Astrocyte of the cerebellum (primary cell): Measurements from ENCODE around the gene CLDN25.
"Not testable (repeated sequence)": the region's sequence is repeated elsewhere in the genome, so short reads cannot be mapped to it uniquely, and the experiment has no call there.

Source experiments
- DNase-seq: peaks from one replicate; pipeline ENCODE4 v3.0.0-alpha.2; 2011; ENCODE audit warnings: low read depth
- H3K4me3 ChIP-seq: 2 replicates; pipeline ENCODE4 v1.5.1; 2011; ENCODE audit warnings: mild to moderate bottlenecking, low read depth, low read length, moderate library complexity
- CTCF ChIP-seq: IDR thresholded peaks from 2 replicates; pipeline ENCODE4 v1.5.1; 2012; ENCODE audit warnings: low read length, low read depth, moderate library complexity, mild to moderate bottlenecking; ENCODE audit errors: missing control alignments
- in situ Hi-C: cut with HindIII; loops from 2 replicates; pipeline ENCODE4 v1.10.0; 2017; ENCODE audit warnings: low sequenced_read_pairs

CLDN25 gene

DNA sequence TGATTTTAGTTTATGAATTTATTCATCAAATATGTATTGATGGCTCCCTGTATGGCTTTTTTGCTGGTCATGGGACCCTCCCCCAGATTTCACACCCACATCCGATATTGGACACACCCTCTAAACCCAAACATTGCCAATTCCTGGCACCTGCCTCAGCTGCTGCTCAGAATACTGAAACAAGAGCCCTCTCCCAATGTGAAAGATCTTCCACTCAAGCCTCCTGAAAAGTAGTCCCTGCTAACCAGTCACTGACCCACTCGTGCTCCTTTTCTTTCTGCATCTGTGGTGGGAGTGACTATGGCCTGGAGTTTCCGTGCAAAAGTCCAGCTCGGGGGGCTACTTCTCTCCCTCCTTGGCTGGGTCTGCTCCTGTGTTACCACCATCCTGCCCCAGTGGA, at the start of gene CLDN25:
TSS of gene CLDN25 (plus strand) at position 301 of the 400 bp plus-strand sequence. CDS start at position 301, 0 bp downstream.
- DNase-seq, result no peak
- TF ChIP-seq CTCF, result no peak
- in situ Hi-C loops, result no loop called here
- H3K4me3 ChIP-seq, result no peak within 1 kb of the TSS

DNA sequence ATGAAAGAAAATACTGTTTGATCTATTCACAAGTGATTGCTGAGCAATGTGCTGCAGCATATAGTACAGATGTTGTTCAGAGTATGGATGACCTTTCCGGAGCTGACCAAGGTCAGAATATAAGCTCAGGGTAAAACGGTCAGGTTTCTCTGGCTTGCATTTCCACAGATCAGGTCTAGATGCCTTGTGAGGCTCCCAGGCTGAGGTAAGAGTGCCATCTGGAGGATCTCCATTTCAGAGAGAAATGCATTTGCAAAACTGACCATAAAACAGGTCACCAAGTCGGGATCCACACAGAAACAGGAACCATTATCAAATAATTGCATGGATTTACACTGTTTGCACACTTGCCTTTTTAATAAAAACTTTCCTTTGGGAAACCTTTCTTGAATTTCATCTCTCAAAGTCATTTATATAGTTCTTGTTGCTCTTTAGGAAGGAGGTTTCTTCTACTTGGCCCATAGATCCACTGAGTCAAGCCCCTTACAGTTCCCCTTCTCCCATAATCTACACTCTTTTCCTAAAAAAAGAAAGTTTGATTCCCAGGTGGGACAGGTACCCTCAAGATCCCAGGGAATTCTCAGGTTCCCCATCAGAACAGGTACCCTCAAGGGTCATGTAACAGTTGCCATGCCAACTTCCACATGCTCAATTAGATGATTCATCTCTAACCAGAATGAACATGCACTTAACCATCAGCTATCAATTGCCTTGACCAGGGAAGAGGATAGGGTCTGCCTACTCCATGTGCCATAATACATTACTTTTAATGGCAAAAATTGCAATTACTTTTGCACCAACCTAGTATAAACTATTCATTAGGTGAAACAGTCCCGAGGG, 48.5 kb upstream of the CLDN25 start:
- peak; percentile 83 for TF ChIP-seq CTCF
- in situ Hi-C loops, result no loop called here
- DNase-seq, result peak; percentile 73
- H3K4me3 ChIP-seq, result no peak overlapping the region

GRCh38 chr11:113732092-113732491, 47.5 kb upstream of the CLDN25 start:
- in situ Hi-C loops, result no loop called here
- DNase-seq, result no peak
- no peak overlapping the region for H3K4me3 ChIP-seq
- no peak for TF ChIP-seq CTCF

GRCh38 chr11:113736323-113736722, 43.3 kb upstream of the CLDN25 start:
- no peak for DNase-seq
- in situ Hi-C loops, result no loop called here
- no peak for TF ChIP-seq CTCF
- H3K4me3 ChIP-seq, result no peak overlapping the region

DNA sequence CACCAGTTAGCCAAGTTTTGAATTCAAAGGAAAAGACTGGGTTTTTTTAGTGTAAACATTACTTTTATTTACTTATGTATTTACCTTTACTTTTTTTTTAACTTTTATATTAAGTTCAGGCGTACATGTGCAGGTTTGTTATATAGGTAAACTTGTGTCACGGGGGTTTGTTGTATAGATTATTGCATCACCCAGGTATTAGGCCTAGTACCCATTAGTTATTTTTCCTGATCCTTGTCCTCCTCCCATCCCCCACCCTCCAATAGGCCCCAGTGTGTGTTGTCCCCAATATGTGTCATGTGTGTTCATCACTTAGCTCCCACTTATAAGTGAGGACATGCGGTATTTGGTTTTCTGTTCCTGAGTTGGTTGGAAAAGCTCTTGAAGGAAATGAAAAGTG, 26.7 kb upstream of the CLDN25 start:
- in situ Hi-C loops, result no loop called here
- no peak overlapping the region for H3K4me3 ChIP-seq
- no peak for DNase-seq
- TF ChIP-seq CTCF, result no peak

GRCh38 chr11:113760241-113760640, 19.4 kb upstream of the CLDN25 start:
- DNase-seq, result no peak
- no peak for TF ChIP-seq CTCF
- H3K4me3 ChIP-seq, result no peak overlapping the region
- in situ Hi-C loops, result no loop called here

DNA sequence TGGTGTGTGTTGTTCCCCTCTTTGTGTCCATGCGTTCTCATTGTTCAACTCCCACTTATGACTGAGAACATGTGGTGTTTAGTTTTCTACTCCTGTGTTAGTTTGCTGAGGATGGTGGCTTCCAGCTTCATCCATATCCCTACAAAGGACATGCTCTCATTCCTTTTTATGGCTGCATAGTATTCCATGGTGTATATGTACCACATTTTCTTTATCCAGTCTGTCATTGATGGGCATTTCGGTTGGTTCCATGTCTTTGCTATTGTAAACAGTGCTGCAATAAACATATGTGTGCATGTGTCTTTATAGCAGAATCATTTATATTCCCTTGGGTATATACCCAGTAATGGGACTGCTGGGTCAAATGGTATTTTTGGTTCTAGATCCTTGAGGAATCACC, 16.6 kb upstream of the CLDN25 start:
- in situ Hi-C loops, DNase-seq, H3K4me3 ChIP-seq: not testable (repeated sequence)
